Tibial nerve (tissue), 4 donors: Measurements from ENCODE around the gene RPS19BP1.

Source experiments
- CTCF ChIP-seq, 5 experiments: fragments of 200-600 bp in 3 of 5; fragments of 450-650 bp in 2 of 5; sonication (generic) in 3 of 5; IDR thresholded peaks; one replicate each; pipeline ENCODE4 v1.5.1; 2016 to 2019; ENCODE audit warnings: antibody characterized with exemption in 5 of 5, mild to moderate bottlenecking in 3 of 5, moderate library complexity in 2 of 5
- EP300 ChIP-seq, 2 donors: sonication (generic); formaldehyde crosslinking; IDR thresholded peaks; one replicate each; pipeline ENCODE4 v1.6.1; 2017; ENCODE audit warnings: antibody characterized with exemption in 2 of 2, mild to moderate bottlenecking in 1 of 2
- POLR2A ChIP-seq, 2 donors: fragments of 450-650 bp; IDR thresholded peaks; one replicate each; pipeline ENCODE4 v1.6.1; 2017; ENCODE audit warnings: antibody characterized with exemption in 2 of 2, mild to moderate bottlenecking in 2 of 2, moderate library complexity in 2 of 2

GRCh38 chr22:39546889-39547586 is 14.5 kb upstream of the RPS19BP1 start:
- TF ChIP-seq CTCF (IDR thresholded peaks at IDR 0.05): no peak
- no peak for TF ChIP-seq POLR2A (IDR thresholded peaks at IDR 0.05)
- no peak for TF ChIP-seq EP300 (IDR thresholded peaks at IDR 0.05)
